ENCODE measurements around the gene DRAM2.
"Not testable (repeated sequence)": the region's sequence is repeated elsewhere in the genome, so short reads cannot be mapped to it uniquely, and the experiment has no call there.

DRAM2 gene

GRCh38 chr1:111129376-111129775, 10.5 kb downstream of the DRAM2 start:
- H3K36me3 Mint-ChIP-seq (ENCODE audit: low read depth): peaks cover 42% of the 10 kb centered on the region
- H3K27ac Mint-ChIP-seq: peak overlapping the region; percentile 12

GRCh38 chr1:111127923-111128643, 11.8 kb downstream of the DRAM2 start:
- DNase-seq (ENCODE audit: low spot score): no peak
- Mint-ChIP-seq H3K9me3 (no peaks in the 10 kb centered on the region), H3K27me3 (ENCODE audit: low read depth) (no peaks in the 10 kb centered on the region), H3K4me3 (peak overlapping the region; percentile 21), H3K27ac (peak overlapping the region; percentile 67), H3K4me1 (ENCODE audit: low read depth) (peaks cover 21% of the 10 kb centered on the region), H3K36me3 (ENCODE audit: low read depth) (peaks cover 51% of the 10 kb centered on the region)

More at GRCh38 chr1:111129376-111129775, 10.5 kb downstream of the DRAM2 start:
- no peaks in the 10 kb centered on the region for H3K9me3 Mint-ChIP-seq
- no peak overlapping the region for H3K4me3 Mint-ChIP-seq
- H3K27me3 Mint-ChIP-seq (ENCODE audit: low read depth): no peaks in the 10 kb centered on the region
- peaks cover 24% of the 10 kb centered on the region for H3K4me1 Mint-ChIP-seq (ENCODE audit: low read depth)
- DNase-seq (ENCODE audit: low spot score): no peak

- DNase-seq (ENCODE audit: low spot score): no peak
- Mint-ChIP-seq H3K9me3 (no peaks in the 10 kb centered on the region), H3K4me1 (ENCODE audit: low read depth) (peaks cover 17% of the 10 kb centered on the region), H3K27me3 (ENCODE audit: low read depth) (no peaks in the 10 kb centered on the region), H3K27ac (no peak overlapping the region), H3K36me3 (ENCODE audit: low read depth) (peaks cover 57% of the 10 kb centered on the region), H3K4me3 (no peak overlapping the region)
Measured at GRCh38 chr1:111126354-111126753, 13.5 kb downstream of the DRAM2 start.

GRCh38 chr1:111116496-111116895, 23.4 kb downstream of the DRAM2 start:
- Mint-ChIP-seq H3K27ac (no peak overlapping the region), H3K4me1 (ENCODE audit: low read depth) (no peaks in the 10 kb centered on the region), H3K36me3 (ENCODE audit: low read depth) (peaks cover 43% of the 10 kb centered on the region), H3K4me3 (no peak overlapping the region), H3K27me3 (ENCODE audit: low read depth) (no peaks in the 10 kb centered on the region), H3K9me3 (no peaks in the 10 kb centered on the region)
- DNase-seq (ENCODE audit: low spot score): no peak

GRCh38 chr1:111110197-111110899, 29.5 kb downstream of the DRAM2 start:
- Mint-ChIP-seq H3K4me3 (no peak overlapping the region), H3K9me3 (peaks cover 6% of the 10 kb centered on the region), H3K27ac (no peak overlapping the region), H3K27me3 (ENCODE audit: low read depth) (peaks cover 2% of the 10 kb centered on the region), H3K36me3 (ENCODE audit: low read depth) (peaks cover 13% of the 10 kb centered on the region), H3K4me1 (ENCODE audit: low read depth) (no peaks in the 10 kb centered on the region)
- DNase-seq (ENCODE audit: low spot score): no peak

GRCh38 chr1:111104981-111105380, 34.9 kb downstream of the DRAM2 start:
- Mint-ChIP-seq H3K4me1 (ENCODE audit: low read depth) (no peaks in the 10 kb centered on the region), H3K36me3 (ENCODE audit: low read depth) (no peaks in the 10 kb centered on the region), H3K4me3 (no peak overlapping the region), H3K27me3 (ENCODE audit: low read depth) (peaks cover 8% of the 10 kb centered on the region), H3K27ac (no peak overlapping the region), H3K9me3 (peaks cover 35% of the 10 kb centered on the region)
- DNase-seq (ENCODE audit: low spot score): no peak

- no peak for DNase-seq (ENCODE audit: low spot score)
- Mint-ChIP-seq H3K27ac (no peak overlapping the region), H3K27me3 (ENCODE audit: low read depth) (peaks cover 8% of the 10 kb centered on the region), H3K9me3 (peaks cover 39% of the 10 kb centered on the region), H3K4me3 (no peak overlapping the region), H3K36me3 (ENCODE audit: low read depth) (no peaks in the 10 kb centered on the region), H3K4me1 (ENCODE audit: low read depth) (no peaks in the 10 kb centered on the region)
Measured at GRCh38 chr1:111101854-111102642, 37.8 kb downstream of the DRAM2 start.

- Mint-ChIP-seq H3K4me3 (no peak overlapping the region), H3K27ac (no peak overlapping the region), H3K9me3 (peaks cover 39% of the 10 kb centered on the region), H3K36me3 (ENCODE audit: low read depth) (no peaks in the 10 kb centered on the region), H3K4me1 (ENCODE audit: low read depth) (no peaks in the 10 kb centered on the region), H3K27me3 (ENCODE audit: low read depth) (peaks cover 6% of the 10 kb centered on the region)
- DNase-seq (ENCODE audit: low spot score): no peak
Measured at GRCh38 chr1:111099289-111099688, 40.6 kb downstream of the DRAM2 start.

GRCh38 chr1:111097356-111098099, 42.4 kb downstream of the DRAM2 start:
- no peaks in the 10 kb centered on the region for H3K36me3 Mint-ChIP-seq (ENCODE audit: low read depth)

GRCh38 chr1:111095421-111095820, 44.5 kb downstream of the DRAM2 start:
- not testable (repeated sequence) for H3K27ac Mint-ChIP-seq; H3K36me3 Mint-ChIP-seq (ENCODE audit: low read depth); DNase-seq (ENCODE audit: low spot score); H3K4me1 Mint-ChIP-seq (ENCODE audit: low read depth); H3K4me3 Mint-ChIP-seq
- Mint-ChIP-seq H3K9me3 (peaks cover 15% of the 10 kb centered on the region), H3K27me3 (ENCODE audit: low read depth) (peaks cover 10% of the 10 kb centered on the region)

More at GRCh38 chr1:111097356-111098099, 42.4 kb downstream of the DRAM2 start:
- H3K4me1 Mint-ChIP-seq (ENCODE audit: low read depth): no peaks in the 10 kb centered on the region
- no peak for DNase-seq (ENCODE audit: low spot score)
- no peak overlapping the region for H3K4me3 Mint-ChIP-seq
- H3K27ac Mint-ChIP-seq: no peak overlapping the region
- H3K27me3 Mint-ChIP-seq (ENCODE audit: low read depth): peaks cover 13% of the 10 kb centered on the region
- H3K9me3 Mint-ChIP-seq: peaks cover 30% of the 10 kb centered on the region

- H3K4me3 Mint-ChIP-seq: no peak overlapping the region
- DNase-seq (ENCODE audit: low spot score): no peak
- H3K4me1 Mint-ChIP-seq (ENCODE audit: low read depth): no peaks in the 10 kb centered on the region
- H3K27ac Mint-ChIP-seq: no peak overlapping the region
- no peaks in the 10 kb centered on the region for H3K36me3 Mint-ChIP-seq (ENCODE audit: low read depth)
- H3K27me3 Mint-ChIP-seq (ENCODE audit: low read depth): peaks cover 13% of the 10 kb centered on the region
- no peaks in the 10 kb centered on the region for H3K9me3 Mint-ChIP-seq
Measured at GRCh38 chr1:111089638-111090037, 50.3 kb downstream of the DRAM2 start.

GRCh38 chr1:111085676-111086075, 54.2 kb downstream of the DRAM2 start:
- no peaks in the 10 kb centered on the region for H3K9me3 Mint-ChIP-seq
- H3K4me3 Mint-ChIP-seq: no peak overlapping the region
- H3K27ac Mint-ChIP-seq: no peak overlapping the region
- no peaks in the 10 kb centered on the region for H3K4me1 Mint-ChIP-seq (ENCODE audit: low read depth)
- H3K27me3 Mint-ChIP-seq (ENCODE audit: low read depth): peaks cover 16% of the 10 kb centered on the region
- no peak for DNase-seq (ENCODE audit: low spot score)
- no peaks in the 10 kb centered on the region for H3K36me3 Mint-ChIP-seq (ENCODE audit: low read depth)

GRCh38 chr1:111084999-111085398, 54.9 kb downstream of the DRAM2 start:
- Mint-ChIP-seq H3K4me3 (no peak overlapping the region), H3K27ac (no peak overlapping the region), H3K9me3 (no peaks in the 10 kb centered on the region), H3K27me3 (ENCODE audit: low read depth) (peaks cover 18% of the 10 kb centered on the region), H3K4me1 (ENCODE audit: low read depth) (no peaks in the 10 kb centered on the region), H3K36me3 (ENCODE audit: low read depth) (no peaks in the 10 kb centered on the region)
- DNase-seq (ENCODE audit: low spot score): no peak
